Caco-2 (cell line): ENCODE data around the gene IQCN. TPM values are rescaled to one million over a fixed set of nuclear protein-coding genes. Genes with fewer than 3 reads are reported as not detected.
A peak's percentile ranks its signal among the peaks of the same experiment; 100 is the strongest.

Source experiments
- BruUV-seq: library from RNA; stranded (reverse); fragments of 400-500 nt; replicated peaks from 2 replicates; lab custom pipeline; 2021; lab: Mats Ljungman, UMichigan
- CTCF ChIA-PET: fragments of 300-600 bp; sonication (Branson Sonifier 250); formaldehyde crosslinking; loops from one replicate; lab custom pipeline; 2022; ENCODE audit warnings: antibody characterized with exemption; lab: Charles Lee
- POLR2A ChIA-PET: fragments of 300-600 bp; sonication (Branson Sonifier 250); formaldehyde crosslinking; loops from one replicate; lab custom pipeline; 2022; ENCODE audit warnings: antibody characterized with exemption; lab: Charles Lee
- DNase-seq, 2 experiments: peaks; one replicate each; pipeline versions ENCODE4 v3.0.0 to v3.0.0-alpha.2; 2020 to 2022
- H3K27me3 ChIP-seq: replicated peaks from 2 replicates; pipeline ENCODE4 v1.6.0; 2011; ENCODE audit warnings: low read length; ENCODE audit not compliant: control insufficient read depth, insufficient read depth
- H3K36me3 ChIP-seq: 2 replicates; pipeline ENCODE4 v1.5.1; 2011; ENCODE audit warnings: low read length; ENCODE audit not compliant: control insufficient read depth, insufficient read depth
- H3K4me1 ChIP-seq: fragments of 250-450 bp; sonication (Bioruptor Pico); 2 replicates; pipeline ENCODE4 v1.5.1; 2020; ENCODE audit warnings: mild to moderate bottlenecking
- H3K4me3 ChIP-seq: 2 replicates; pipeline ENCODE4 v1.5.1; 2011; ENCODE audit warnings: low read depth, mild to moderate bottlenecking, control low read depth, low read length
- H3K9me3 ChIP-seq: fragments of 250-450 bp; sonication (Bioruptor Pico); 2 replicates; pipeline ENCODE4 v1.5.1; 2020; ENCODE audit warnings: mild to moderate bottlenecking, moderate library complexity
- H3K27ac Mint-ChIP-seq: one replicate; pipeline ENCODE4 v1.8.0; 2022; ENCODE audit warnings: mixed read lengths; ENCODE audit not compliant: unreplicated experiment
- H3K27me3 Mint-ChIP-seq: one replicate; pipeline ENCODE4 v1.8.0; 2022; ENCODE audit warnings: mixed read lengths; ENCODE audit not compliant: insufficient read depth, unreplicated experiment
- H3K36me3 Mint-ChIP-seq: one replicate; pipeline ENCODE4 v1.8.0; 2022; ENCODE audit warnings: mild to moderate bottlenecking, mixed read lengths; ENCODE audit not compliant: insufficient read depth, unreplicated experiment
- H3K4me1 Mint-ChIP-seq: one replicate; pipeline ENCODE4 v1.8.0; 2022; ENCODE audit warnings: low read depth, mixed read lengths; ENCODE audit not compliant: unreplicated experiment
- H3K4me3 Mint-ChIP-seq: one replicate; pipeline ENCODE4 v1.8.0; 2022; ENCODE audit warnings: mild to moderate bottlenecking, moderate library complexity, mixed read lengths; ENCODE audit not compliant: unreplicated experiment
- H3K9me3 Mint-ChIP-seq: one replicate; pipeline ENCODE4 v1.8.0; 2022; ENCODE audit warnings: mixed read lengths; ENCODE audit not compliant: unreplicated experiment
- intact Hi-C: fragments of 100-400 bp; cut with micrococcal nuclease; formaldehyde crosslinking; loops from one replicate; pipeline ENCODE4 v1.10.0; 2022; ENCODE audit not compliant: unreplicated experiment
- total RNA-seq: library from RNA; stranded (reverse); gene quantifications from 2 replicates; pipeline ENCODE4 v1.2.3, GENCODE V29; 2022
- TF ChIP-seq, protein P1 (sequence below), 2 experiments: fragments of 200-600 bp in 1 of 2; IDR thresholded peaks; 1 replicate in 1 of 2; 2 replicates in 1 of 2; pipeline versions ENCODE4 v1.5.1 to v1.8.0; 2011 to 2022; ENCODE audit warnings: antibody characterized with exemption in 1 of 2, control low read depth in 1 of 2, inconsistent platforms in 1 of 2, low read depth in 1 of 2, low read length in 1 of 2, mild to moderate bottlenecking in 1 of 2, moderate library complexity in 1 of 2; ENCODE audit not compliant: insufficient read depth in 1 of 2, severe bottlenecking in 1 of 2, unreplicated experiment in 1 of 2

The IQCN gene
- total RNA-seq, 1 experiment from 2014 or later = 2.1 TPM

DNA sequence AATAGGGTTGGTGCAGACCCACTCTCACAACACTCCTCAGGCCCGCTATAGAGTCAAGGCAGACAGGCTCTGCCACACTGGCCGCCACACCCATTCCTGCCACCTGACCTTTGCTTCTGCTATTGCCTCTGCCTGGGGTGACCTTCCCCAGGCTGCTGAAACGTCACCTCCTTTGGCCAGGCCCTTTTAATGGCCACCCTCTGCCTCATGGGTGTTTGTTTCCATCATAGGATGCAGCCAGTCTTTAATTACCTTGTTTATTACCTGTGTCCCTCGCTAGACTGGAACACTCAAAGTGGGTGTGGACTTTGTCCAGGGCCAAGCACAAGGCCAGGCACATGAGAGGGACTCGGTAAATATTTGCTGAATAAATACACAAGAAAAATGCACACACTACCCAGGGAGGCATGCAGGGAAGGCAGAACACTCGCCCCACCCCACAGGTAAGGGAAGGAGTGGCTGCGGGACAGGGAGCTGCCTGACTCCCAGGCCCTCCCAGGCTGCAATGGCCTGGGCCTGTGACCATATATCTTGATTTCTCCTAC, 45.4 kb upstream of the IQCN start:
- TF ChIP-seq, protein P1, sequence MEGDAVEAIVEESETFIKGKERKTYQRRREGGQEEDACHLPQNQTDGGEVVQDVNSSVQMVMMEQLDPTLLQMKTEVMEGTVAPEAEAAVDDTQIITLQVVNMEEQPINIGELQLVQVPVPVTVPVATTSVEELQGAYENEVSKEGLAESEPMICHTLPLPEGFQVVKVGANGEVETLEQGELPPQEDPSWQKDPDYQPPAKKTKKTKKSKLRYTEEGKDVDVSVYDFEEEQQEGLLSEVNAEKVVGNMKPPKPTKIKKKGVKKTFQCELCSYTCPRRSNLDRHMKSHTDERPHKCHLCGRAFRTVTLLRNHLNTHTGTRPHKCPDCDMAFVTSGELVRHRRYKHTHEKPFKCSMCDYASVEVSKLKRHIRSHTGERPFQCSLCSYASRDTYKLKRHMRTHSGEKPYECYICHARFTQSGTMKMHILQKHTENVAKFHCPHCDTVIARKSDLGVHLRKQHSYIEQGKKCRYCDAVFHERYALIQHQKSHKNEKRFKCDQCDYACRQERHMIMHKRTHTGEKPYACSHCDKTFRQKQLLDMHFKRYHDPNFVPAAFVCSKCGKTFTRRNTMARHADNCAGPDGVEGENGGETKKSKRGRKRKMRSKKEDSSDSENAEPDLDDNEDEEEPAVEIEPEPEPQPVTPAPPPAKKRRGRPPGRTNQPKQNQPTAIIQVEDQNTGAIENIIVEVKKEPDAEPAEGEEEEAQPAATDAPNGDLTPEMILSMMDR (IDR thresholded peaks at IDR 0.05; ENCODE audit: insufficient read depth in 1 of 2, low read depth in 1 of 2, low read length in 1 of 2, severe bottlenecking in 1 of 2, unreplicated experiment in 1 of 2) = no peak

GRCh38 chr19:18317961-18318800, 43.9 kb upstream of the IQCN start:
- peaks cover 19% of the 10 kb centered on the region for H3K36me3 Mint-ChIP-seq

More for the DNA sequence above, 45.4 kb upstream of the IQCN start:
- BruUV-seq = no TSS peak
- H3K27ac Mint-ChIP-seq = peak overlapping the region; percentile 22
- Histone ChIP-seq H3K27me3 (no peaks in the 10 kb centered on the region), H3K36me3 (no peaks in the 10 kb centered on the region), H3K4me3 (no peak overlapping the region), H3K9me3 (no peaks in the 10 kb centered on the region), H3K4me1 (peaks cover 34% of the 10 kb centered on the region)
- peak in 1 of 2 experiments; percentile 61 for DNase-seq
- H3K9me3 Mint-ChIP-seq = no peaks in the 10 kb centered on the region
- H3K36me3 Mint-ChIP-seq = peaks cover 24% of the 10 kb centered on the region
- CTCF ChIA-PET = interaction anchor here (0.5 to 1.4 kb wide), 2 partner anchors 9 to 64 kb away, joined by 4 read pairs; no protein-coding TSS in a partner anchor
- intact Hi-C loops = no loop called here
- no peaks in the 10 kb centered on the region for H3K27me3 Mint-ChIP-seq
- peak overlapping the region; percentile 42 for H3K4me3 Mint-ChIP-seq
- peaks cover 30% of the 10 kb centered on the region for H3K4me1 Mint-ChIP-seq
- POLR2A ChIA-PET = interaction anchor here (0.6 to 0.8 kb wide), 3 partner anchors 27 to 664 kb away, joined by 3 to 10 read pairs (median 4); no protein-coding TSS in a partner anchor

DNA sequence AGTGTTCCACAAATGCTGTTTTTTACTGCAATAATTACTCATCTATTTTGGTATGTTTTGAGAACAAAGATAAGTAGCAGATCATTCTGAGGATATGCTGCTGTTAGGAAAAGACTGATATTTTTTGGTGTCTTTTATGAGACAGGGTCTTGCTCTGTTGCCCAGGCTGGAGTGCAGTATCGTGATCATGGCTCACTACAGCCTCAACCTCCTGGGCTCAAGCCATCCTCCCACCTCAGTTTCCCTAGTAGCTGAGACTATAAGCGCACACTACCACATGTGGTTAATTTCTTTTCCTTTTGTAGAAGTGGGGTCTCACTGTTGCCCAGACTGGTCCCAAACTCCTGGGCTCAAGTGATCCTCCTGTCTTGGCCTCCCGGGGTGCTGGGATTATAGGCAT, 39.1 kb upstream of the IQCN start:
- BruUV-seq = no TSS peak
- no peak overlapping the region for H3K4me3 Mint-ChIP-seq
- Histone ChIP-seq H3K27me3 (no peaks in the 10 kb centered on the region), H3K36me3 (peaks cover 2% of the 10 kb centered on the region; the same call in 1 of the 2 replicates), H3K4me1 (peaks cover 40% of the 10 kb centered on the region), H3K9me3 (no peaks in the 10 kb centered on the region), H3K4me3 (no peak overlapping the region)
- intact Hi-C loops = no loop called here
- no peaks in the 10 kb centered on the region for H3K27me3 Mint-ChIP-seq
- no peaks in the 10 kb centered on the region for H3K9me3 Mint-ChIP-seq
- no peak overlapping the region for H3K27ac Mint-ChIP-seq
- peaks cover 20% of the 10 kb centered on the region for H3K36me3 Mint-ChIP-seq
- H3K4me1 Mint-ChIP-seq = no peaks in the 10 kb centered on the region
- POLR2A ChIA-PET = no interaction called here
- TF ChIP-seq, protein P1 (IDR thresholded peaks at IDR 0.05; ENCODE audit: insufficient read depth in 1 of 2, low read depth in 1 of 2, low read length in 1 of 2, severe bottlenecking in 1 of 2, unreplicated experiment in 1 of 2) = no peak
- CTCF ChIA-PET = no interaction called here
- DNase-seq = no peak

More at GRCh38 chr19:18317961-18318800, 43.9 kb upstream of the IQCN start:
- Histone ChIP-seq H3K4me3 (no peak overlapping the region), H3K27me3 (no peaks in the 10 kb centered on the region), H3K9me3 (no peaks in the 10 kb centered on the region), H3K4me1 (peaks cover 34% of the 10 kb centered on the region), H3K36me3 (no peaks in the 10 kb centered on the region)
- DNase-seq = no peak
- ChIA-PET POLR2A (interaction anchor here (0.9 to 1.2 kb wide), 2 partner anchors 37 to 39 kb away, joined by 3 to 6 read pairs; partner anchors contain the start of gene JUND), CTCF (interaction anchor here (3.2 kb wide), 1 partner anchor 39 kb away, joined by 11 read pairs; no protein-coding TSS in a partner anchor)
- no TSS peak for BruUV-seq
- no peaks in the 10 kb centered on the region for H3K9me3 Mint-ChIP-seq
- H3K4me1 Mint-ChIP-seq = peaks cover 27% of the 10 kb centered on the region
- H3K27ac Mint-ChIP-seq = peak overlapping the region; percentile 66
- intact Hi-C loops = no loop called here
- TF ChIP-seq, protein P1 (IDR thresholded peaks at IDR 0.05; ENCODE audit: insufficient read depth in 1 of 2, low read depth in 1 of 2, low read length in 1 of 2, severe bottlenecking in 1 of 2, unreplicated experiment in 1 of 2) = no peak
- no peaks in the 10 kb centered on the region for H3K27me3 Mint-ChIP-seq
- no peak overlapping the region for H3K4me3 Mint-ChIP-seq
